Fibroblast of peridontal ligament (primary cell): ENCODE results near the gene SYT5.

Source experiments
- DNase-seq: peaks from one replicate; pipeline ENCODE4 v3.0.0-alpha.2; 2010; ENCODE audit errors: extremely low read depth

SYT5 gene

GRCh38 chr19:55147545-55148251 is 32.4 kb downstream of the SYT5 start:
- no peak for DNase-seq

GRCh38 chr19:55146705-55147273 is 33.3 kb downstream of the SYT5 start:
- no peak for DNase-seq

- no peak for DNase-seq
Observed at GRCh38 chr19:55146078-55146704, 33.9 kb downstream of the SYT5 start.

- DNase-seq: no peak
Observed at GRCh38 chr19:55145232-55145631, 34.9 kb downstream of the SYT5 start.

GRCh38 chr19:55141696-55142095 is 38.4 kb downstream of the SYT5 start:
- DNase-seq: no peak

GRCh38 chr19:55137915-55138314 is 42.2 kb downstream of the SYT5 start:
- DNase-seq: no peak

- no peak for DNase-seq
Observed at GRCh38 chr19:55136399-55137102, 43.5 kb downstream of the SYT5 start.

GRCh38 chr19:55134736-55135135 is 45.4 kb downstream of the SYT5 start:
- no peak for DNase-seq

- DNase-seq: no peak
Observed at GRCh38 chr19:55133639-55134444, 46.2 kb downstream of the SYT5 start.

GRCh38 chr19:55132453-55133129 is 47.5 kb downstream of the SYT5 start:
- DNase-seq: no peak

GRCh38 chr19:55131421-55131820 is 48.7 kb downstream of the SYT5 start:
- peak; percentile 56 for DNase-seq
